Measurements from ENCODE around the gene NHSL1. TPM values are rescaled to one million over a fixed set of nuclear protein-coding genes. Genes with fewer than 3 reads are reported as not detected.
A peak's percentile ranks its signal among the peaks of the same experiment; 100 is the strongest.

NHSL1 gene
- total and polyA plus RNA-seq, 4 donors: 6.6 to 33.0 (median 20.7) TPM

DNA sequence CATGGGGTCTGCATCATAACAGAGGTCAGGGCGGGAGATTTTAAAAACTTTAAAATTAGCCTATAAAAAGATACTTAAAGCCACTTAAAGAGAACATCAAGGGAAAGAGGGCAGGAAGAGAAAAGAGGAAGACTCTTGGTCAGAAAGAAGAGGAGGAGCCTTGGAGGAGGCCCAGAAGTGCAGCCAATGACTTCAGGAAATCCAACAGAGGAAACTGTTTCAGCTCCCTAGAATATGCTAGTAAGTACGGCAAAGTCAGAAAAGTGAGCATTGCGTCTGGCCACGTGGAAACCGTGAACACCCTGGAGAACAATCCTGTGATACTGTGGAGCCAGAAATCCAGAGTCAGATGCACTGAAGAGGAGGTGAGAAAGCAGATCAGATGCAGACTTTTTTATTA is 22.5 kb upstream of the NHSL1 start (continued):
- no peak for TF ChIP-seq HNF4G (IDR thresholded peaks at IDR 0.05)

DNA sequence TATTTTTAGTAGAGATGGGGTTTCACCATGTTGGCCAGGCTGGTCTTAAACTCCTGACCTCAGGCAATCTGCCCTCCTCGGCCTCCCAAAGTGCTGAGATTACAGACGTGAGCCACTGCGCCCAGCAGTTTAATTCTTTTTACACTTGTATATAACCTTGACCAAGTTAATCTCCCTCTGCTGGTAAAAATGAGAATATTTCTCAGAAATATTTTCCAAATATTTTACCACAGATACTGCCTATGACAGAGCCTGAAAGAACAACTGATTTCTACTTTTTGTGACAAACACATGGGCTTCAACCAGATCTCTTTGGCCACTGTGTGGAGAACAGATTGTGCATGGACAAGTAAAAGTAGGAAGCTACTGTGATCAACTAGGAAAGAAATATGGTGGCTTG is 21.2 kb upstream of the NHSL1 start:
- no peak overlapping the region for H3K9ac ChIP-seq (ENCODE audit: low read depth in 1 of 2, low read length in 2 of 2)
- 51% methylated on average over 3 of the region's 3 CpGs for WGBS
- no peaks in the 10 kb centered on the region for H3K36me3 ChIP-seq (ENCODE audit: control insufficient read depth in 4 of 4, insufficient read depth in 3 of 4, low read depth in 1 of 4, low read length in 3 of 4)
- no peaks in the 10 kb centered on the region for H3K27me3 ChIP-seq (ENCODE audit: control insufficient read depth in 4 of 4, insufficient read depth in 4 of 4, low read length in 3 of 4)
- H3K27ac ChIP-seq (ENCODE audit: low read depth in 1 of 2, low read length in 2 of 2): no peak overlapping the region
- no peak for DNase-seq (ENCODE audit: low spot score)
- H3K4me1 ChIP-seq (ENCODE audit: control insufficient read depth in 4 of 4, insufficient read depth in 4 of 4, low read length in 3 of 4): peaks cover 0 to 6% (median 2%) of the 10 kb centered on the region in 4 donors
- no peak overlapping the region for H3K4me3 ChIP-seq (ENCODE audit: low read depth in 1 of 3, low read length in 3 of 3)
- TF ChIP-seq RAD21 (IDR thresholded peaks at IDR 0.05): peak; percentile 48 to 62
- TF ChIP-seq HNF4A (conservative IDR thresholded peaks at IDR 0.05): no peak
- no peak for TF ChIP-seq JUND (IDR thresholded peaks at IDR 0.05)
- TF ChIP-seq, protein P1, sequence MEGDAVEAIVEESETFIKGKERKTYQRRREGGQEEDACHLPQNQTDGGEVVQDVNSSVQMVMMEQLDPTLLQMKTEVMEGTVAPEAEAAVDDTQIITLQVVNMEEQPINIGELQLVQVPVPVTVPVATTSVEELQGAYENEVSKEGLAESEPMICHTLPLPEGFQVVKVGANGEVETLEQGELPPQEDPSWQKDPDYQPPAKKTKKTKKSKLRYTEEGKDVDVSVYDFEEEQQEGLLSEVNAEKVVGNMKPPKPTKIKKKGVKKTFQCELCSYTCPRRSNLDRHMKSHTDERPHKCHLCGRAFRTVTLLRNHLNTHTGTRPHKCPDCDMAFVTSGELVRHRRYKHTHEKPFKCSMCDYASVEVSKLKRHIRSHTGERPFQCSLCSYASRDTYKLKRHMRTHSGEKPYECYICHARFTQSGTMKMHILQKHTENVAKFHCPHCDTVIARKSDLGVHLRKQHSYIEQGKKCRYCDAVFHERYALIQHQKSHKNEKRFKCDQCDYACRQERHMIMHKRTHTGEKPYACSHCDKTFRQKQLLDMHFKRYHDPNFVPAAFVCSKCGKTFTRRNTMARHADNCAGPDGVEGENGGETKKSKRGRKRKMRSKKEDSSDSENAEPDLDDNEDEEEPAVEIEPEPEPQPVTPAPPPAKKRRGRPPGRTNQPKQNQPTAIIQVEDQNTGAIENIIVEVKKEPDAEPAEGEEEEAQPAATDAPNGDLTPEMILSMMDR (IDR thresholded peaks at IDR 0.05; ENCODE audit: low read depth, low read length, missing input control): peak; percentile 37
- peaks cover 0 to 4% (median 1%) of the 10 kb centered on the region in 4 donors for H3K9me3 ChIP-seq (ENCODE audit: control insufficient read depth in 4 of 4, low read length in 3 of 4)

DNA sequence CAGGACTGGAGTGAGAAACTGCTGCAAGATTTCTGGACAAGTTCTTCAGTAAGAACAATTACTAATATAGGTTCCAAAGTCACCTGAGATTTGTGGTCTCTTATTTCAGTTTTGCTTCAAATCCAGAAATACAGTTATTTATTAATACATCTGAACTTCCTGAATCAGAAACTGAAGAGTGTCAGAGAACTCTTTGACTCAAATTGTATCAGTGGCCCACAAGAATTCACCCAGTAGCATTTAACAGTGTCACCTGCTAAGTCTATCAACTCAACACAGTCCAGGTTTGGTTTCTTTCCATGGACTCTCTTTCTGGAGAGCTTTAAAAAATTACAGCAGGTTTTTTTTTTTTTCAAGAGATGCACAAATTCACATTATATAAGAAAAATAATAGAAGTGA is 18.8 kb upstream of the NHSL1 start:
- Histone ChIP-seq H3K4me1 (ENCODE audit: control insufficient read depth in 4 of 4, insufficient read depth in 4 of 4, low read length in 3 of 4) (peaks cover 0 to 6% (median 2%) of the 10 kb centered on the region in 4 donors), H3K36me3 (ENCODE audit: control insufficient read depth in 4 of 4, insufficient read depth in 3 of 4, low read depth in 1 of 4, low read length in 3 of 4) (no peaks in the 10 kb centered on the region), H3K27ac (ENCODE audit: low read depth in 1 of 2, low read length in 2 of 2) (no peak overlapping the region), H3K9me3 (ENCODE audit: control insufficient read depth in 4 of 4, low read length in 3 of 4) (peaks cover 0 to 4% (median 1%) of the 10 kb centered on the region in 4 donors), H3K9ac (ENCODE audit: low read depth in 1 of 2, low read length in 2 of 2) (no peak overlapping the region), H3K27me3 (ENCODE audit: control insufficient read depth in 4 of 4, insufficient read depth in 4 of 4, low read length in 3 of 4) (no peaks in the 10 kb centered on the region), H3K4me3 (ENCODE audit: low read depth in 1 of 3, low read length in 3 of 3) (no peak overlapping the region)
- no peak for DNase-seq (ENCODE audit: low spot score)
- TF ChIP-seq SP1 (IDR thresholded peaks at IDR 0.05) (no peak), EGR1 (IDR thresholded peaks at IDR 0.05; ENCODE audit: low read depth in 2 of 2) (no peak), RXRA (IDR thresholded peaks at IDR 0.05) (no peak), NR2F2 (IDR thresholded peaks at IDR 0.05) (no peak), FOXA1 (IDR thresholded peaks at IDR 0.05) (no peak), YY1 (IDR thresholded peaks at IDR 0.05) (no peak), FOXA2 (IDR thresholded peaks at IDR 0.05) (no peak), JUND (IDR thresholded peaks at IDR 0.05) (no peak), TAF1 (conservative IDR thresholded peaks at IDR 0.05) (no peak), HNF4A (conservative IDR thresholded peaks at IDR 0.05) (no peak)
- TF ChIP-seq, protein P2, sequence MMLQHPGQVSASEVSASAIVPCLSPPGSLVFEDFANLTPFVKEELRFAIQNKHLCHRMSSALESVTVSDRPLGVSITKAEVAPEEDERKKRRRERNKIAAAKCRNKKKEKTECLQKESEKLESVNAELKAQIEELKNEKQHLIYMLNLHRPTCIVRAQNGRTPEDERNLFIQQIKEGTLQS (IDR thresholded peaks at IDR 0.05): no peak
- TF ChIP-seq, protein P3, sequence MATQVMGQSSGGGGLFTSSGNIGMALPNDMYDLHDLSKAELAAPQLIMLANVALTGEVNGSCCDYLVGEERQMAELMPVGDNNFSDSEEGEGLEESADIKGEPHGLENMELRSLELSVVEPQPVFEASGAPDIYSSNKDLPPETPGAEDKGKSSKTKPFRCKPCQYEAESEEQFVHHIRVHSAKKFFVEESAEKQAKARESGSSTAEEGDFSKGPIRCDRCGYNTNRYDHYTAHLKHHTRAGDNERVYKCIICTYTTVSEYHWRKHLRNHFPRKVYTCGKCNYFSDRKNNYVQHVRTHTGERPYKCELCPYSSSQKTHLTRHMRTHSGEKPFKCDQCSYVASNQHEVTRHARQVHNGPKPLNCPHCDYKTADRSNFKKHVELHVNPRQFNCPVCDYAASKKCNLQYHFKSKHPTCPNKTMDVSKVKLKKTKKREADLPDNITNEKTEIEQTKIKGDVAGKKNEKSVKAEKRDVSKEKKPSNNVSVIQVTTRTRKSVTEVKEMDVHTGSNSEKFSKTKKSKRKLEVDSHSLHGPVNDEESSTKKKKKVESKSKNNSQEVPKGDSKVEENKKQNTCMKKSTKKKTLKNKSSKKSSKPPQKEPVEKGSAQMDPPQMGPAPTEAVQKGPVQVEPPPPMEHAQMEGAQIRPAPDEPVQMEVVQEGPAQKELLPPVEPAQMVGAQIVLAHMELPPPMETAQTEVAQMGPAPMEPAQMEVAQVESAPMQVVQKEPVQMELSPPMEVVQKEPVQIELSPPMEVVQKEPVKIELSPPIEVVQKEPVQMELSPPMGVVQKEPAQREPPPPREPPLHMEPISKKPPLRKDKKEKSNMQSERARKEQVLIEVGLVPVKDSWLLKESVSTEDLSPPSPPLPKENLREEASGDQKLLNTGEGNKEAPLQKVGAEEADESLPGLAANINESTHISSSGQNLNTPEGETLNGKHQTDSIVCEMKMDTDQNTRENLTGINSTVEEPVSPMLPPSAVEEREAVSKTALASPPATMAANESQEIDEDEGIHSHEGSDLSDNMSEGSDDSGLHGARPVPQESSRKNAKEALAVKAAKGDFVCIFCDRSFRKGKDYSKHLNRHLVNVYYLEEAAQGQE (IDR thresholded peaks at IDR 0.05): no peak
- TF ChIP-seq, protein P4, sequence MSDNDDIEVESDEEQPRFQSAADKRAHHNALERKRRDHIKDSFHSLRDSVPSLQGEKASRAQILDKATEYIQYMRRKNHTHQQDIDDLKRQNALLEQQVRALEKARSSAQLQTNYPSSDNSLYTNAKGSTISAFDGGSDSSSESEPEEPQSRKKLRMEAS (IDR thresholded peaks at IDR 0.05): no peak

Data from liver (tissue), 9 donors.